PC-9 (cell line): ENCODE results near the gene ADPRM. TPM values are rescaled to one million over a fixed set of nuclear protein-coding genes. Genes with fewer than 3 reads are reported as not detected.

Experiments used
- BruUV-seq: library from RNA; stranded (reverse); fragments of 400-500 nt; replicated peaks from 2 replicates; lab custom pipeline; 2021; lab: Mats Ljungman, UMichigan
- CTCF ChIA-PET: fragments of 300-600 bp; sonication (Branson Sonifier 250); formaldehyde crosslinking; loops from one replicate; lab custom pipeline; 2022; ENCODE audit warnings: antibody characterized with exemption; lab: Charles Lee
- POLR2A ChIA-PET: fragments of 300-600 bp; sonication (Branson Sonifier 250); formaldehyde crosslinking; loops from one replicate; lab custom pipeline; 2022; ENCODE audit warnings: antibody characterized with exemption; ENCODE audit not compliant: unreplicated experiment; lab: Charles Lee
- DNase-seq, 2 experiments: peaks; one replicate each; pipeline versions ENCODE4 v3.0.0 to v3.0.0-alpha.2; 2015 to 2022; ENCODE audit warnings: mixed read lengths in 1 of 2
- H2AFZ ChIP-seq: fragments of 200-600 bp; sonication (generic); 2 replicates; pipeline ENCODE4 v1.8.1; 2017; ENCODE audit warnings: antibody characterized with exemption
- H3F3A ChIP-seq: fragments of 200-600 bp; sonication (generic); 2 replicates; pipeline ENCODE4 v1.8.1; 2017; ENCODE audit warnings: antibody characterized with exemption, mild to moderate bottlenecking, low read depth; ENCODE audit not compliant: insufficient read depth
- H3K27ac ChIP-seq: fragments of 200-600 bp; sonication (generic); 2 replicates; pipeline ENCODE4 v1.6.1; 2016; ENCODE audit warnings: mixed run types
- H3K27me3 ChIP-seq: fragments of 200-600 bp; sonication (generic); 2 replicates; pipeline ENCODE4 v1.6.1; 2016; ENCODE audit warnings: low read depth, mixed run types; ENCODE audit not compliant: insufficient read depth
- H3K36me3 ChIP-seq: fragments of 200-600 bp; sonication (generic); 2 replicates; pipeline ENCODE4 v1.6.1; 2016; ENCODE audit warnings: low read depth, mixed run types
- H3K4me1 ChIP-seq: fragments of 200-600 bp; sonication (generic); replicated peaks from 2 replicates; pipeline ENCODE4 v1.6.1; 2016; ENCODE audit warnings: mixed run types; ENCODE audit not compliant: insufficient read depth
- H3K4me2 ChIP-seq: fragments of 200-600 bp; sonication (generic); 2 replicates; pipeline ENCODE4 v1.6.1; 2017; ENCODE audit warnings: mixed run types
- H3K4me3 ChIP-seq: fragments of 200-600 bp; sonication (generic); 2 replicates; pipeline ENCODE4 v1.6.1; 2016; ENCODE audit warnings: mixed run types
- H3K79me2 ChIP-seq: fragments of 200-600 bp; sonication (generic); 2 replicates; pipeline ENCODE4 v1.6.1; 2017; ENCODE audit warnings: low read depth, mixed run types
- H3K9me2 ChIP-seq: fragments of 200-600 bp; sonication (generic); 2 replicates; pipeline ENCODE4 v1.8.1; 2017; ENCODE audit warnings: mild to moderate bottlenecking; ENCODE audit not compliant: insufficient read depth
- H3K9me3 ChIP-seq: fragments of 200-600 bp; sonication (generic); 2 replicates; pipeline ENCODE4 v1.8.1; 2016; ENCODE audit warnings: low read depth; ENCODE audit not compliant: insufficient read depth
- H4K20me1 ChIP-seq: fragments of 200-600 bp; sonication (generic); 2 replicates; pipeline ENCODE4 v1.8.1; 2017; ENCODE audit not compliant: insufficient read depth
- CTCF ChIP-seq: fragments of 200-600 bp; sonication (generic); conservative IDR thresholded peaks from 2 replicates; pipeline ENCODE4 v1.6.1; 2017; ENCODE audit warnings: mixed run types, antibody characterized with exemption, mild to moderate bottlenecking, moderate library complexity
- EZH2 ChIP-seq: fragments of 200-600 bp; sonication (generic); IDR thresholded peaks from 2 replicates; pipeline ENCODE4 v1.8.0; 2017; ENCODE audit warnings: antibody characterized with exemption, low read depth
- intact Hi-C: fragments of 100-400 bp; cut with micrococcal nuclease; formaldehyde crosslinking; loops from one replicate; pipeline ENCODE4 v1.10.0; 2022; ENCODE audit not compliant: unreplicated experiment
- total RNA-seq: library from RNA; stranded (reverse); gene quantifications from 2 replicates; pipeline ENCODE4 v1.2.3, GENCODE V29; 2021

Gene ADPRM
- total RNA-seq, 1 experiment from 2014 or later = 6.4 TPM

- H3K4me2 ChIP-seq = no peak overlapping the region
- no peaks in the 10 kb centered on the region for H4K20me1 ChIP-seq
- no peaks in the 10 kb centered on the region for H3K9me2 ChIP-seq
- no peak overlapping the region for H3K4me3 ChIP-seq
- DNase-seq = no peak
- H3K4me1 ChIP-seq = no peaks in the 10 kb centered on the region
- H2AFZ ChIP-seq = no peak overlapping the region
- no peaks in the 10 kb centered on the region for H3K9me3 ChIP-seq
- H3F3A ChIP-seq = no peaks in the 10 kb centered on the region
- ChIA-PET CTCF (no interaction called here), POLR2A (no interaction called here)
- no peak overlapping the region for H3K27ac ChIP-seq
- H3K36me3 ChIP-seq = no peaks in the 10 kb centered on the region
- H3K79me2 ChIP-seq = no peaks in the 10 kb centered on the region
- TF ChIP-seq EZH2 = no peak
- TF ChIP-seq CTCF = no peak
- BruUV-seq = no TSS peak
- peaks cover 61% of the 10 kb centered on the region for H3K27me3 ChIP-seq
- intact Hi-C loops = no loop called here
These were observed 47.8 kb upstream of the ADPRM start for GRCh38 chr17:10649602-10650001.

GRCh38 chr17:10651927-10652326 is 45.5 kb upstream of the ADPRM start:
- ChIA-PET CTCF (no interaction called here), POLR2A (no interaction called here)
- no peak for DNase-seq
- TF ChIP-seq EZH2 (no peak), CTCF (no peak)
- H3K27me3 ChIP-seq = peaks cover 54% of the 10 kb centered on the region
- H3K4me2 ChIP-seq = no peak overlapping the region
- no peaks in the 10 kb centered on the region for H3K79me2 ChIP-seq
- H3K9me3 ChIP-seq = no peaks in the 10 kb centered on the region
- no TSS peak for BruUV-seq
- intact Hi-C loops = no loop called here
- no peaks in the 10 kb centered on the region for H3K36me3 ChIP-seq
- H4K20me1 ChIP-seq = no peaks in the 10 kb centered on the region
- H3K9me2 ChIP-seq = no peaks in the 10 kb centered on the region
- no peak overlapping the region for H3K4me3 ChIP-seq
- no peaks in the 10 kb centered on the region for H3F3A ChIP-seq
- no peak overlapping the region for H2AFZ ChIP-seq
- no peak overlapping the region for H3K27ac ChIP-seq
- no peaks in the 10 kb centered on the region for H3K4me1 ChIP-seq

GRCh38 chr17:10652984-10653659 is 44.3 kb upstream of the ADPRM start:
- Histone ChIP-seq H3K9me2 (no peaks in the 10 kb centered on the region), H3K9me3 (no peaks in the 10 kb centered on the region), H3K4me3 (no peak overlapping the region), H3K27ac (no peak overlapping the region), H3K27me3 (peaks cover 50% of the 10 kb centered on the region), H3K79me2 (no peaks in the 10 kb centered on the region), H4K20me1 (no peaks in the 10 kb centered on the region), H3K36me3 (no peaks in the 10 kb centered on the region), H3K4me2 (no peak overlapping the region), H2AFZ (no peak overlapping the region), H3K4me1 (no peaks in the 10 kb centered on the region), H3F3A (no peaks in the 10 kb centered on the region)
- ChIA-PET CTCF (interaction anchor here (0.7 kb wide), 1 partner anchor 427 kb away, joined by 3 read pairs; no protein-coding TSS in a partner anchor), POLR2A (no interaction called here)
- DNase-seq = no peak
- intact Hi-C loops = no loop called here
- BruUV-seq = no TSS peak
- TF ChIP-seq EZH2 (no peak), CTCF (no peak)
